Neural cell (in vitro differentiated cells): ENCODE results near the gene SGO2. TPM values are rescaled to one million over a fixed set of nuclear protein-coding genes. Genes with fewer than 3 reads are reported as not detected.

ENCODE experiments used
- H2AFZ ChIP-seq: fragments of 200-600, 300-800 bp; sonication (generic), shearing (Covaris generic); 2 replicates; pipeline ENCODE4 v1.6.0; 2014; ENCODE audit warnings: low read depth, mild to moderate bottlenecking, antibody characterized with exemption, low read length, moderate library complexity
- H3F3A ChIP-seq: fragments of 200-600 bp; shearing (Covaris generic); 2 replicates; pipeline ENCODE4 v1.6.1; 2016; ENCODE audit warnings: mild to moderate bottlenecking, moderate library complexity, mixed read lengths, antibody characterized with exemption, low read length; ENCODE audit not compliant: insufficient read depth, poor library complexity, severe bottlenecking
- H3K27ac ChIP-seq: fragments of 200-600, 300-800 bp; sonication (generic), shearing (Covaris generic); 2 replicates; pipeline ENCODE4 v1.5.1; 2014; ENCODE audit warnings: mild to moderate bottlenecking, low read length, moderate library complexity
- H3K27me3 ChIP-seq: fragments of 300-800, 200-600 bp; sonication (generic), shearing (Covaris generic); 2 replicates; pipeline ENCODE4 v1.6.0; 2014; ENCODE audit warnings: mild to moderate bottlenecking, low read depth, low read length, moderate library complexity; ENCODE audit not compliant: insufficient read depth
- H3K36me3 ChIP-seq: fragments of 300-800, 200-600 bp; sonication (generic), shearing (Covaris generic); 2 replicates; pipeline ENCODE4 v1.5.1; 2014; ENCODE audit warnings: mild to moderate bottlenecking, antibody characterized with exemption, low read length, moderate library complexity; ENCODE audit not compliant: insufficient read depth
- H3K4me2 ChIP-seq: fragments of 300-800, 200-600 bp; sonication (generic), shearing (Covaris generic); 2 replicates; pipeline ENCODE4 v1.6.0; 2014; ENCODE audit warnings: mild to moderate bottlenecking, low read length
- H3K4me3 ChIP-seq: fragments of 300-800, 200-600 bp; sonication (generic), shearing (Covaris generic); 2 replicates; pipeline ENCODE4 v1.5.1; 2014; ENCODE audit warnings: mild to moderate bottlenecking, low read length, moderate library complexity
- H3K79me2 ChIP-seq: fragments of 200-600 bp; shearing (Covaris generic); replicated peaks from 2 replicates; pipeline ENCODE4 v1.6.0; 2014; ENCODE audit warnings: mild to moderate bottlenecking, low read length, moderate library complexity; ENCODE audit not compliant: insufficient read depth
- H3K9ac ChIP-seq: fragments of 300-800, 200-600 bp; sonication (generic), shearing (Covaris generic); 2 replicates; pipeline ENCODE4 v1.6.1; 2016; ENCODE audit warnings: mild to moderate bottlenecking, low read length, mixed read lengths
- H3K9me2 ChIP-seq: fragments of 200-600 bp; shearing (Covaris generic); 2 replicates; pipeline ENCODE4 v1.6.1; 2016; ENCODE audit warnings: mild to moderate bottlenecking, low read length, mixed read lengths; ENCODE audit not compliant: insufficient read depth
- H3K9me3 ChIP-seq: fragments of 200-600, 300-800 bp; sonication (generic), shearing (Covaris generic); 2 replicates; pipeline ENCODE4 v1.6.1; 2016; ENCODE audit warnings: mild to moderate bottlenecking, mixed run types, low read length, moderate library complexity, mixed read lengths
- H4K20me1 ChIP-seq: fragments of 200-600 bp; shearing (Covaris generic); 2 replicates; pipeline ENCODE4 v1.6.1; 2016; ENCODE audit warnings: mild to moderate bottlenecking, mixed run types; ENCODE audit not compliant: insufficient read depth
- EP300 ChIP-seq: fragments of 450-650 bp; conservative IDR thresholded peaks from 2 replicates; pipeline ENCODE4 v1.6.1; 2014; ENCODE audit warnings: antibody characterized with exemption, mild to moderate bottlenecking, moderate library complexity; ENCODE audit not compliant: poor library complexity, severe bottlenecking
- EZH2 ChIP-seq: fragments of 200-600, 300-800 bp; shearing (Covaris generic), sonication (generic); IDR thresholded peaks from 2 replicates; pipeline ENCODE4 v1.6.1; 2014; ENCODE audit warnings: antibody characterized with exemption, low read length, borderline replicate concordance, mild to moderate bottlenecking; ENCODE audit not compliant: insufficient read depth, poor library complexity, severe bottlenecking
- MXI1 ChIP-seq: fragments of 450-650 bp; conservative IDR thresholded peaks from 2 replicates; pipeline ENCODE4 v1.6.1; 2014; ENCODE audit warnings: antibody characterized with exemption, mild to moderate bottlenecking; ENCODE audit not compliant: poor library complexity, severe bottlenecking
- POLR2AphosphoS5 ChIP-seq: IDR thresholded peaks from 2 replicates; pipeline ENCODE4 v1.6.1; 2012
- RAD21 ChIP-seq: fragments of 450-650 bp; conservative IDR thresholded peaks from 2 replicates; pipeline ENCODE4 v1.6.1; 2014; ENCODE audit warnings: antibody characterized with exemption, mild to moderate bottlenecking, moderate library complexity
- REST ChIP-seq: IDR thresholded peaks from 2 replicates; pipeline ENCODE4 v1.6.1; 2012; ENCODE audit warnings: borderline replicate concordance
- SMC3 ChIP-seq: fragments of 450-650 bp; conservative IDR thresholded peaks from 2 replicates; pipeline ENCODE4 v1.6.1; 2014; ENCODE audit warnings: antibody characterized with exemption, mild to moderate bottlenecking, moderate library complexity; ENCODE audit not compliant: poor library complexity
- TAF1 ChIP-seq: IDR thresholded peaks from 2 replicates; pipeline ENCODE4 v1.6.1; 2012; ENCODE audit warnings: low read depth
- polyA plus RNA-seq: library from polyadenylated mRNA; depleted of rRNA; stranded (reverse); fragments of >200 nt; gene quantifications from 2 replicates; pipeline ENCODE4 v1.2.3, GENCODE V29; 2014
- TF ChIP-seq, protein P1 (sequence below): fragments of 450-650 bp; IDR thresholded peaks from 2 replicates; pipeline ENCODE4 v1.5.1; 2014; ENCODE audit warnings: antibody characterized with exemption, mild to moderate bottlenecking, moderate library complexity; ENCODE audit not compliant: poor library complexity, severe bottlenecking

The SGO2 gene
- polyA plus RNA-seq, 1 donor from 2014 or later = 0.73 TPM

DNA sequence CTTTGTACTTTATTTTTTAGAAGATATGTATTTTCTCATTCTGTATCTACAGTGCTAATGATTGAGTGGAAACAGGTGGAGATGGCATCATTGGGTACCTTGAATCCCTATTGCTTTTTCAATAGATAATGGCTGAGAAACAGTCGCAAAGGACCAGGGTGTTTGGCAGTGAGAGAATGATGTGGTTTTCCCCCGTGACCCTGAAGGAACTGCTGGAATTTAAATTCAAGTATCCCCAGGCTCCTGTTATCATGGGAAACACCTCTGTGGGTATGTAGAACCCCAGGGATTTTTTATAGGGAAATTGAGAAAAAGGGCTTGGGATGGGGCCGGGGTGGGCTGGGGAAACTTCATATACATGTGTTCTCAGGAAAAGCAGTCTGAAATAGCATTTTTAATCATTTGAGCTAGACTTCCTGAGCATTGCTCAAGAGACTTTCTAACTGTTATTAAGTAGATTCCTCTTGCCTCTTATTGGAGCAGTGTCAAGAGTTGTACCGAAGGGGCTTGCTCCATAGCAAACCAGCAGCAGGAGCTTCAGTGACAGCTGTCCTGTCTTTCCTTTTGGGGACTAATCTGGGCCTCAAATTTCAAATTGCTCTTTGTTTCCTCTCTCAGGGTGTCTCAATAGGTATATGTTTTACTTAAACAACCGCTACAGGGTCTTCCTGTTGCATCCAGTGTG lies 78.7 kb downstream of the SGO2 start:
- H3K4me2 ChIP-seq = no peak overlapping the region

DNA sequence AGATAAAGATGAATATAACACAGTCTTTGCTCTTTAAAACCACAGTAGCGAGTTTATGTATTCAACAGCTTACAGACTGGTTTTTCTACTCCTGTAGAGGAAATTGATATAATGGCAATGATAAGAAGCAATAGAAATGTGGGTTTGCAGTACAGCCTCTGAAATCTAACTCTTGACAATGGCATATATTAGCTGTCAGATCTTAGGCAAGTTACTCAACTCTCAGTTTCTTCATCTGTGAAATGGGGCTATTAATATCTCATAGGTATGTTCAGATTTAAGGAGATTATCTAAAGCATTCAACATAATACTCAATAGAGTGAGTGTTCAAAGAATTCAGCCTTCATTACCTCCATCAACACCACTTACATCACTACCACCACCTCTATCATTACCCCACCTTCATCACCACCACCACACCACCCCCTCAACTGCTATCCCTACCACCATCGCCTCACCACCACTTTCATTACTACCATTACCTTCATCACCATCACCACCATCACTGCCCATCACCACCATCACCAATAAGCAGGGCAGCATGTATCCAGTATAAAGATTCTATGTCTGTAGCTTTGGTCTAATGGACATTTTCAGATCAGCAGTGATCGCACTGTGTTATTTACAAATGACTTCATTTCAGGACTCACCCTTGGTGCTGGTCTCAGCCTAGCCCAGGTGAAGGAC lies 82.5 kb downstream of the SGO2 start:
- Histone ChIP-seq H3K27me3 (no peaks in the 10 kb centered on the region), H3K4me2 (no peak overlapping the region), H3K79me2 (no peaks in the 10 kb centered on the region), H3K4me3 (no peak overlapping the region), H3K36me3 (no peaks in the 10 kb centered on the region), H3K9me2 (no peaks in the 10 kb centered on the region), H4K20me1 (no peaks in the 10 kb centered on the region), H2AFZ (no peak overlapping the region), H3K27ac (no peak overlapping the region), H3K9ac (no peak overlapping the region), H3F3A (no peaks in the 10 kb centered on the region), H3K9me3 (no peaks in the 10 kb centered on the region)
- no peak for TF ChIP-seq MXI1
- no peak for TF ChIP-seq EZH2

More for the DNA sequence above, 78.7 kb downstream of the SGO2 start:
- Histone ChIP-seq H3K27ac (no peak overlapping the region), H3K9me2 (no peaks in the 10 kb centered on the region), H4K20me1 (no peaks in the 10 kb centered on the region), H3K4me3 (no peak overlapping the region), H3K79me2 (no peaks in the 10 kb centered on the region), H3F3A (no peaks in the 10 kb centered on the region), H3K9me3 (no peaks in the 10 kb centered on the region), H2AFZ (no peak overlapping the region), H3K27me3 (no peaks in the 10 kb centered on the region), H3K9ac (no peak overlapping the region), H3K36me3 (no peaks in the 10 kb centered on the region)
- TF ChIP-seq SMC3 (no peak), TAF1 (no peak), EP300 (no peak), EZH2 (no peak), RAD21 (no peak), POLR2AphosphoS5 (no peak), REST (no peak), MXI1 (no peak)
- TF ChIP-seq, protein P1, sequence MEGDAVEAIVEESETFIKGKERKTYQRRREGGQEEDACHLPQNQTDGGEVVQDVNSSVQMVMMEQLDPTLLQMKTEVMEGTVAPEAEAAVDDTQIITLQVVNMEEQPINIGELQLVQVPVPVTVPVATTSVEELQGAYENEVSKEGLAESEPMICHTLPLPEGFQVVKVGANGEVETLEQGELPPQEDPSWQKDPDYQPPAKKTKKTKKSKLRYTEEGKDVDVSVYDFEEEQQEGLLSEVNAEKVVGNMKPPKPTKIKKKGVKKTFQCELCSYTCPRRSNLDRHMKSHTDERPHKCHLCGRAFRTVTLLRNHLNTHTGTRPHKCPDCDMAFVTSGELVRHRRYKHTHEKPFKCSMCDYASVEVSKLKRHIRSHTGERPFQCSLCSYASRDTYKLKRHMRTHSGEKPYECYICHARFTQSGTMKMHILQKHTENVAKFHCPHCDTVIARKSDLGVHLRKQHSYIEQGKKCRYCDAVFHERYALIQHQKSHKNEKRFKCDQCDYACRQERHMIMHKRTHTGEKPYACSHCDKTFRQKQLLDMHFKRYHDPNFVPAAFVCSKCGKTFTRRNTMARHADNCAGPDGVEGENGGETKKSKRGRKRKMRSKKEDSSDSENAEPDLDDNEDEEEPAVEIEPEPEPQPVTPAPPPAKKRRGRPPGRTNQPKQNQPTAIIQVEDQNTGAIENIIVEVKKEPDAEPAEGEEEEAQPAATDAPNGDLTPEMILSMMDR = no peak
